HL-60 (cell line): Measurements from ENCODE around the gene SIAH3.

ENCODE experiments used
- DNase-seq, 2 experiments: peaks; one replicate each; pipeline ENCODE4 v3.0.0-alpha.2; 2010 to 2020; ENCODE audit warnings: low read depth in 1 of 2, low spot score in 1 of 2
- H3K27ac ChIP-seq: fragments of 250-450 bp; sonication (Bioruptor Pico); replicated peaks from 2 replicates; pipeline ENCODE4 v1.5.1; 2020; ENCODE audit warnings: mild to moderate bottlenecking, moderate library complexity
- H3K27me3 ChIP-seq: fragments of 250-450 bp; sonication (Bioruptor Pico); 2 replicates; pipeline ENCODE4 v1.5.1; 2021; ENCODE audit warnings: mild to moderate bottlenecking, moderate library complexity; ENCODE audit not compliant: insufficient read depth, poor library complexity, severe bottlenecking
- H3K4me3 ChIP-seq: replicated peaks from 2 replicates; pipeline ENCODE4 v1.5.1; 2011; ENCODE audit warnings: mild to moderate bottlenecking, control low read depth, low read length; ENCODE audit not compliant: insufficient read depth
- GABPA ChIP-seq: IDR thresholded peaks from 2 replicates; pipeline ENCODE4 v1.6.1; 2012; ENCODE audit warnings: low read depth
- POLR2AphosphoS5 ChIP-seq: IDR thresholded peaks from 2 replicates; pipeline ENCODE4 v1.6.1; 2012; ENCODE audit warnings: low read depth
- REST ChIP-seq: IDR thresholded peaks from 2 replicates; pipeline ENCODE4 v1.6.1; 2012; ENCODE audit warnings: low read depth; ENCODE audit not compliant: insufficient replicate concordance
- SPI1 ChIP-seq: IDR thresholded peaks from 2 replicates; pipeline ENCODE4 v1.6.1; 2012; ENCODE audit warnings: low read depth, mild to moderate bottlenecking, borderline replicate concordance
- TF ChIP-seq, protein P1 (sequence below): IDR thresholded peaks from one replicate; pipeline ENCODE4 v1.5.1; 2011; ENCODE audit warnings: low read length, control low read depth, inconsistent platforms; ENCODE audit not compliant: insufficient read depth

Gene SIAH3

DNA sequence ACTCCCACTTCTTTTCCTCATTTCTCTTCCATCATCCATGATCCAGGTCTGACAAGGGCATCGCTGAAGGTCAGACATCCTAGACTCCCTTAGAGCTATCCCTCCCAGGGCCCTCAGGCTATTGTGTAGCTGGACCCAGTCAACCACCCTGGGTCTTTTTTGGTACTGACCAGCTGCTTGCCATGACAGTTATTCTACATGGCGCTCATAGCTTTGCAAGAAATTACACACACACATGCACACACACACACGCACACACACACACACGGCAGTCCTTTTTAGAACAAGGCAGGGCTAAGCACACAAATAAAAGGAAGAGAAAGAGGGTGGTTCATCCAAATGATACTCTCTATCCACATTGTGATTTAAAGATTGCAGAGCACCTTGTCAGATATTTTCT lies 18.3 kb downstream of the SIAH3 start:
- Histone ChIP-seq H3K27ac (no peak overlapping the region), H3K4me3 (no peak overlapping the region), H3K27me3 (no peaks in the 10 kb centered on the region)
- DNase-seq: no peak
- no peak for TF ChIP-seq GABPA
- TF ChIP-seq SPI1: no peak

GRCh38 chr13:45831851-45832250 lies 19.7 kb downstream of the SIAH3 start:
- Histone ChIP-seq H3K27me3 (no peaks in the 10 kb centered on the region), H3K4me3 (no peak overlapping the region), H3K27ac (no peak overlapping the region)
- no peak for DNase-seq
- TF ChIP-seq GABPA (no peak), POLR2AphosphoS5 (no peak), REST (no peak)
- TF ChIP-seq, protein P1, sequence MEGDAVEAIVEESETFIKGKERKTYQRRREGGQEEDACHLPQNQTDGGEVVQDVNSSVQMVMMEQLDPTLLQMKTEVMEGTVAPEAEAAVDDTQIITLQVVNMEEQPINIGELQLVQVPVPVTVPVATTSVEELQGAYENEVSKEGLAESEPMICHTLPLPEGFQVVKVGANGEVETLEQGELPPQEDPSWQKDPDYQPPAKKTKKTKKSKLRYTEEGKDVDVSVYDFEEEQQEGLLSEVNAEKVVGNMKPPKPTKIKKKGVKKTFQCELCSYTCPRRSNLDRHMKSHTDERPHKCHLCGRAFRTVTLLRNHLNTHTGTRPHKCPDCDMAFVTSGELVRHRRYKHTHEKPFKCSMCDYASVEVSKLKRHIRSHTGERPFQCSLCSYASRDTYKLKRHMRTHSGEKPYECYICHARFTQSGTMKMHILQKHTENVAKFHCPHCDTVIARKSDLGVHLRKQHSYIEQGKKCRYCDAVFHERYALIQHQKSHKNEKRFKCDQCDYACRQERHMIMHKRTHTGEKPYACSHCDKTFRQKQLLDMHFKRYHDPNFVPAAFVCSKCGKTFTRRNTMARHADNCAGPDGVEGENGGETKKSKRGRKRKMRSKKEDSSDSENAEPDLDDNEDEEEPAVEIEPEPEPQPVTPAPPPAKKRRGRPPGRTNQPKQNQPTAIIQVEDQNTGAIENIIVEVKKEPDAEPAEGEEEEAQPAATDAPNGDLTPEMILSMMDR: no peak

GRCh38 chr13:45830121-45830520 lies 21.4 kb downstream of the SIAH3 start:
- no peak overlapping the region for H3K27ac ChIP-seq
- no peak for DNase-seq
- H3K4me3 ChIP-seq: no peak overlapping the region
- no peaks in the 10 kb centered on the region for H3K27me3 ChIP-seq
- TF ChIP-seq POLR2AphosphoS5 (no peak), SPI1 (no peak), REST (no peak), GABPA (no peak)
- TF ChIP-seq, protein P1: no peak

GRCh38 chr13:45828256-45828968 lies 23.1 kb downstream of the SIAH3 start:
- H3K4me3 ChIP-seq: no peak overlapping the region
- peak overlapping the region; percentile 6; the same call in 1 of the 2 replicates for H3K27ac ChIP-seq
- peak in 1 of 2 experiments; percentile 53 for DNase-seq
- H3K27me3 ChIP-seq: no peaks in the 10 kb centered on the region
- TF ChIP-seq SPI1 (peak; percentile 99), POLR2AphosphoS5 (no peak)

- TF ChIP-seq REST (no peak), POLR2AphosphoS5 (no peak), GABPA (no peak), SPI1 (no peak)
- TF ChIP-seq, protein P1: no peak
- Histone ChIP-seq H3K4me3 (no peak overlapping the region), H3K27me3 (no peaks in the 10 kb centered on the region), H3K27ac (peak overlapping the region; percentile 41)
- no peak for DNase-seq
Observed at GRCh38 chr13:45827318-45827717, 24.2 kb downstream of the SIAH3 start.
